Large intestine (tissue), 3 donors: Measurements from ENCODE around the gene PGAP2. TPM values are rescaled to one million over a fixed set of nuclear protein-coding genes. Genes with fewer than 3 reads are reported as not detected.

Experiments used
- DNase-seq, 2 donors: peaks; one replicate each; pipeline versions ENCODE4 v3.0.0 to v3.0.0-alpha.2; 2013
- H3K27ac ChIP-seq: one replicate; pipeline ENCODE4 v1.5.1; 2013; ENCODE audit warnings: low read length
- H3K27me3 ChIP-seq: 2 replicates; pipeline ENCODE4 v1.6.1; 2013; ENCODE audit warnings: low read length; ENCODE audit not compliant: control insufficient read depth, insufficient read depth
- H3K36me3 ChIP-seq: 2 replicates; pipeline ENCODE4 v1.6.1; 2013; ENCODE audit warnings: low read length; ENCODE audit not compliant: control insufficient read depth, insufficient read depth
- H3K4me1 ChIP-seq: one replicate; pipeline ENCODE4 v1.6.1; 2013; ENCODE audit warnings: low read length; ENCODE audit not compliant: control insufficient read depth, insufficient read depth
- H3K4me3 ChIP-seq: one replicate; pipeline ENCODE4 v1.5.1; 2013; ENCODE audit warnings: low read length
- H3K9me3 ChIP-seq: one replicate; pipeline ENCODE4 v1.6.1; 2013; ENCODE audit warnings: mild to moderate bottlenecking, low read depth, low read length, moderate library complexity; ENCODE audit not compliant: control insufficient read depth
- WGBS: methylation state at CpG from one replicate; pipeline ENCODE4 v1.1.5; 2013; ENCODE audit warnings: low lambda C conversion rate; ENCODE audit not compliant: insufficient coverage; 5-methylcytosine and 5-hydroxymethylcytosine counted together
- polyA plus RNA-seq: library from polyadenylated mRNA; unstranded; fragments of 120-200 nt; gene quantifications from one replicate; pipeline ENCODE4 v1.2.1, GENCODE V29; 2013

PGAP2 gene
- polyA plus RNA-seq, 1 donor = 144 TPM

GRCh38 chr11:3840870-3841425 is 32.6 kb downstream of the PGAP2 start, which contains the start of gene RHOG:
Gene RHOG (minus strand): TSS chr11:3840959. CDS start chr11:3828138, 12,821 bp downstream.
- DNase-seq = peak; percentile 60 to 85
- no CpG with 5 or more reads among the region's 42 CpGs for WGBS
- H3K4me3 ChIP-seq = peak within 1 kb of the TSS; percentile 76
- peaks cover 13% of the 10 kb centered on the region for H3K4me1 ChIP-seq
- H3K36me3 ChIP-seq = no peaks in the 10 kb centered on the region
- no peaks in the 10 kb centered on the region for H3K27me3 ChIP-seq
- peak within 1 kb of the TSS; percentile 92 for H3K27ac ChIP-seq
- no peaks in the 10 kb centered on the region for H3K9me3 ChIP-seq

GRCh38 chr11:3841426-3842350 is 33.3 kb downstream of the PGAP2 start:
- no peaks in the 10 kb centered on the region for H3K27me3 ChIP-seq
- H3K4me1 ChIP-seq = peaks cover 13% of the 10 kb centered on the region
- DNase-seq = peak; percentile 85 to 92
- H3K27ac ChIP-seq = peak overlapping the region; percentile 92
- WGBS = 90% methylated on average over 5 of the region's 44 CpGs
- H3K4me3 ChIP-seq = peak overlapping the region; percentile 76
- H3K36me3 ChIP-seq = no peaks in the 10 kb centered on the region
- H3K9me3 ChIP-seq = no peaks in the 10 kb centered on the region

GRCh38 chr11:3843326-3843725 is 35.0 kb downstream of the PGAP2 start:
- WGBS = 93% methylated on average over 3 of the region's 3 CpGs
- Histone ChIP-seq H3K9me3 (no peaks in the 10 kb centered on the region), H3K4me3 (no peak overlapping the region), H3K27me3 (no peaks in the 10 kb centered on the region), H3K27ac (no peak overlapping the region), H3K36me3 (no peaks in the 10 kb centered on the region), H3K4me1 (peaks cover 7% of the 10 kb centered on the region)
- no peak for DNase-seq

- no peaks in the 10 kb centered on the region for H3K36me3 ChIP-seq
- WGBS = no CpG with 5 or more reads among the region's 1 CpG
- DNase-seq = no peak
- no peaks in the 10 kb centered on the region for H3K4me1 ChIP-seq
- H3K9me3 ChIP-seq = no peaks in the 10 kb centered on the region
- no peak overlapping the region for H3K27ac ChIP-seq
- no peaks in the 10 kb centered on the region for H3K27me3 ChIP-seq
- H3K4me3 ChIP-seq = no peak overlapping the region
Observed at GRCh38 chr11:3845246-3845645, 36.9 kb downstream of the PGAP2 start.

GRCh38 chr11:3845670-3846069 is 37.3 kb downstream of the PGAP2 start:
- DNase-seq = no peak
- no peak overlapping the region for H3K4me3 ChIP-seq
- WGBS = no CpG with 5 or more reads among the region's 3 CpGs
- no peaks in the 10 kb centered on the region for H3K27me3 ChIP-seq
- H3K27ac ChIP-seq = no peak overlapping the region
- H3K36me3 ChIP-seq = no peaks in the 10 kb centered on the region
- H3K9me3 ChIP-seq = no peaks in the 10 kb centered on the region
- no peaks in the 10 kb centered on the region for H3K4me1 ChIP-seq

- H3K4me1 ChIP-seq = peaks cover 3% of the 10 kb centered on the region
- H3K36me3 ChIP-seq = no peaks in the 10 kb centered on the region
- H3K27me3 ChIP-seq = no peaks in the 10 kb centered on the region
- no peak for DNase-seq
- no peak overlapping the region for H3K4me3 ChIP-seq
- H3K27ac ChIP-seq = no peak overlapping the region
- H3K9me3 ChIP-seq = no peaks in the 10 kb centered on the region
- WGBS = 100% methylated on average over 1 of the region's 10 CpGs
Observed at GRCh38 chr11:3849297-3849874, 41.0 kb downstream of the PGAP2 start.

- no peaks in the 10 kb centered on the region for H3K27me3 ChIP-seq
- H3K27ac ChIP-seq = no peak overlapping the region
- no peaks in the 10 kb centered on the region for H3K9me3 ChIP-seq
- WGBS = no CpG with 5 or more reads among the region's 1 CpG
- H3K4me1 ChIP-seq = peaks cover 13% of the 10 kb centered on the region
- DNase-seq = no peak
- H3K36me3 ChIP-seq = no peaks in the 10 kb centered on the region
- no peak overlapping the region for H3K4me3 ChIP-seq
Observed at GRCh38 chr11:3853545-3853842, 45.1 kb downstream of the PGAP2 start.

GRCh38 chr11:3853899-3854659 is 45.7 kb downstream of the PGAP2 start:
- WGBS = 89% methylated on average over 1 of the region's 11 CpGs
- H3K27ac ChIP-seq = no peak overlapping the region
- no peak overlapping the region for H3K4me3 ChIP-seq
- no peak for DNase-seq
- peaks cover 13% of the 10 kb centered on the region for H3K4me1 ChIP-seq
- no peaks in the 10 kb centered on the region for H3K36me3 ChIP-seq
- H3K27me3 ChIP-seq = no peaks in the 10 kb centered on the region
- H3K9me3 ChIP-seq = no peaks in the 10 kb centered on the region

GRCh38 chr11:3854660-3854976 is 46.3 kb downstream of the PGAP2 start:
- no peak for DNase-seq
- Histone ChIP-seq H3K27ac (no peak overlapping the region), H3K36me3 (no peaks in the 10 kb centered on the region), H3K9me3 (no peaks in the 10 kb centered on the region), H3K4me3 (no peak overlapping the region), H3K4me1 (peaks cover 13% of the 10 kb centered on the region), H3K27me3 (no peaks in the 10 kb centered on the region)
- WGBS = 14% methylated on average over 1 of the region's 7 CpGs
